SU-DHL-6 (cell line): ENCODE results near the gene TMEM87B.

Experiments used
- H2AFZ ChIP-seq: fragments of 200-600 bp; sonication (generic); 2 replicates; pipeline ENCODE4 v1.6.1; 2014; ENCODE audit warnings: low read depth, mild to moderate bottlenecking, moderate library complexity, mixed read lengths, antibody characterized with exemption, low read length; ENCODE audit not compliant: severe bottlenecking
- H3F3A ChIP-seq: fragments of 200-600 bp; shearing (Covaris generic); 2 replicates; pipeline ENCODE4 v1.6.0; 2016; ENCODE audit warnings: antibody characterized with exemption, mild to moderate bottlenecking; ENCODE audit not compliant: insufficient read depth
- H3K27ac ChIP-seq: fragments of 200-600 bp; sonication (generic); 2 replicates; pipeline ENCODE4 v1.5.1; 2016; ENCODE audit warnings: low read depth, mild to moderate bottlenecking, low read length, moderate library complexity, mixed read lengths
- H3K27me3 ChIP-seq: fragments of 200-600 bp; sonication (generic), shearing (Covaris generic); 2 replicates; pipeline ENCODE4 v1.6.0; 2014; ENCODE audit warnings: mild to moderate bottlenecking, low read length
- H3K36me3 ChIP-seq: fragments of 200-600 bp; sonication (generic); 2 replicates; pipeline ENCODE4 v1.6.1; 2014; ENCODE audit warnings: mild to moderate bottlenecking, low read length, mixed read lengths
- H3K4me2 ChIP-seq: fragments of 300-600, 200-600 bp; shearing (Covaris generic), sonication (generic); 2 replicates; pipeline ENCODE4 v1.6.0; 2014; ENCODE audit warnings: low read length, low read depth, mild to moderate bottlenecking; ENCODE audit not compliant: poor library complexity, severe bottlenecking
- H3K4me3 ChIP-seq: fragments of 200-600 bp; sonication (generic); 2 replicates; pipeline ENCODE4 v1.5.1; 2014; ENCODE audit warnings: antibody characterized with exemption, low read length, mild to moderate bottlenecking, mixed read lengths; ENCODE audit not compliant: insufficient read depth, poor library complexity, severe bottlenecking
- H3K79me2 ChIP-seq: fragments of 200-600 bp; sonication (generic); 2 replicates; pipeline ENCODE4 v1.6.1; 2014; ENCODE audit warnings: mild to moderate bottlenecking, low read length, moderate library complexity; ENCODE audit not compliant: insufficient read depth
- H3K9ac ChIP-seq: fragments of 200-600 bp; sonication (generic); 2 replicates; pipeline ENCODE4 v1.7.0; 2014; ENCODE audit warnings: mild to moderate bottlenecking, low read length
- H3K9me2 ChIP-seq: fragments of 200-600 bp; sonication (generic); replicated peaks from 2 replicates; pipeline ENCODE4 v1.6.1; 2014; ENCODE audit warnings: low read length; ENCODE audit not compliant: insufficient read depth
- H3K9me3 ChIP-seq: fragments of 200-600 bp; sonication (generic); 2 replicates; pipeline ENCODE4 v1.6.1; 2014; ENCODE audit warnings: low read length, mixed read lengths; ENCODE audit not compliant: insufficient read depth
- H4K20me1 ChIP-seq: fragments of 200-600 bp; sonication (generic); 2 replicates; pipeline ENCODE4 v1.6.1; 2014; ENCODE audit warnings: low read depth, mild to moderate bottlenecking, antibody characterized with exemption, low read length, moderate library complexity, mixed read lengths
- CTCF ChIP-seq: fragments of 200-600 bp; sonication (generic); IDR thresholded peaks from one replicate; pipeline ENCODE4 v1.5.1; 2017; ENCODE audit warnings: antibody characterized with exemption, mild to moderate bottlenecking, low read length, moderate library complexity; ENCODE audit not compliant: insufficient read depth, poor library complexity, severe bottlenecking
- EZH2phosphoT487 ChIP-seq: fragments of 200-600 bp; sonication (generic), shearing (Covaris generic); conservative IDR thresholded peaks from 2 replicates; pipeline ENCODE4 v1.6.1; 2018; ENCODE audit warnings: mild to moderate bottlenecking, antibody characterized with exemption, low read length, moderate library complexity, mixed read lengths

TMEM87B gene

GRCh38 chr2:112149866-112150435 is 94.9 kb downstream of the TMEM87B start:
- H3K4me2 ChIP-seq, result no peak overlapping the region
- TF ChIP-seq CTCF, result no peak
- no peak for TF ChIP-seq EZH2phosphoT487
- no peaks in the 10 kb centered on the region for H3K9me2 ChIP-seq

GRCh38 chr2:112150447-112150846 is 95.4 kb downstream of the TMEM87B start:
- H3K9ac ChIP-seq, result no peak overlapping the region
- TF ChIP-seq CTCF, result no peak
- no peaks in the 10 kb centered on the region for H3K9me2 ChIP-seq
- H3K36me3 ChIP-seq, result no peaks in the 10 kb centered on the region
- no peaks in the 10 kb centered on the region for H3K27me3 ChIP-seq
- H3K4me2 ChIP-seq, result no peak overlapping the region
- H3K27ac ChIP-seq, result no peak overlapping the region
- no peaks in the 10 kb centered on the region for H3F3A ChIP-seq
- H3K4me3 ChIP-seq, result no peak overlapping the region
- H3K9me3 ChIP-seq, result no peaks in the 10 kb centered on the region
- no peaks in the 10 kb centered on the region for H3K79me2 ChIP-seq
- H2AFZ ChIP-seq, result no peak overlapping the region
- H4K20me1 ChIP-seq, result no peaks in the 10 kb centered on the region

More at GRCh38 chr2:112149866-112150435, 94.9 kb downstream of the TMEM87B start:
- no peaks in the 10 kb centered on the region for H3K36me3 ChIP-seq
- no peak overlapping the region for H2AFZ ChIP-seq
- no peaks in the 10 kb centered on the region for H4K20me1 ChIP-seq
- H3K9me3 ChIP-seq, result no peaks in the 10 kb centered on the region
- H3K79me2 ChIP-seq, result no peaks in the 10 kb centered on the region
- no peaks in the 10 kb centered on the region for H3F3A ChIP-seq
- no peak overlapping the region for H3K27ac ChIP-seq
- H3K27me3 ChIP-seq, result no peaks in the 10 kb centered on the region
- no peak overlapping the region for H3K4me3 ChIP-seq
- H3K9ac ChIP-seq, result no peak overlapping the region

- Histone ChIP-seq H3K4me3 (no peak overlapping the region), H3K4me2 (no peak overlapping the region), H3F3A (no peaks in the 10 kb centered on the region), H3K36me3 (no peaks in the 10 kb centered on the region), H3K9me3 (no peaks in the 10 kb centered on the region), H3K27ac (no peak overlapping the region), H3K27me3 (no peaks in the 10 kb centered on the region), H3K9me2 (no peaks in the 10 kb centered on the region), H2AFZ (no peak overlapping the region), H3K79me2 (no peaks in the 10 kb centered on the region), H4K20me1 (no peaks in the 10 kb centered on the region), H3K9ac (no peak overlapping the region)
- no peak for TF ChIP-seq EZH2phosphoT487
- TF ChIP-seq CTCF, result no peak
Measured at GRCh38 chr2:112150851-112151250, 95.8 kb downstream of the TMEM87B start.
